ENCODE results near the gene PDK2.

Gene PDK2

GRCh38 chr17:50080827-50081226 lies 14.3 kb upstream of the PDK2 start:
- TF ChIP-seq CSDC2 (CRISPR knock-in tag; IDR thresholded peaks at IDR 0.05) (no peak), CREB5 (CRISPR knock-in tag; IDR thresholded peaks at IDR 0.05; ENCODE audit: low read depth) (no peak), TSHZ2 (CRISPR knock-in tag; IDR thresholded peaks at IDR 0.05) (no peak), OSR1 (CRISPR knock-in tag; IDR thresholded peaks at IDR 0.05) (no peak), TCF4 (CRISPR knock-in tag; IDR thresholded peaks at IDR 0.05; ENCODE audit: borderline replicate concordance) (no peak), BACH2 (CRISPR knock-in tag; IDR thresholded peaks at IDR 0.05; ENCODE audit: borderline replicate concordance) (no peak), ZNF8 (CRISPR knock-in tag; IDR thresholded peaks at IDR 0.05) (no peak), TOX (CRISPR knock-in tag; IDR thresholded peaks at IDR 0.05; ENCODE audit: borderline replicate concordance) (no peak), ZC3H10 (CRISPR knock-in tag; IDR thresholded peaks at IDR 0.05) (no peak), ZNF70 (CRISPR knock-in tag; IDR thresholded peaks at IDR 0.05) (no peak), ZNF565 (CRISPR knock-in tag; conservative IDR thresholded peaks at IDR 0.05; ENCODE audit: low read depth) (no peak), ESRRG (CRISPR knock-in tag; IDR thresholded peaks at IDR 0.05) (no peak), ZFP30 (CRISPR knock-in tag; IDR thresholded peaks at IDR 0.05) (no peak), PATZ1 (CRISPR knock-in tag; IDR thresholded peaks at IDR 0.05; ENCODE audit: borderline replicate concordance) (no peak), GLIS3 (CRISPR knock-in tag; IDR thresholded peaks at IDR 0.05) (no peak)
- no peak for ATAC-seq

- no peak for ATAC-seq
- TF ChIP-seq ZFP3 (CRISPR knock-in tag; IDR thresholded peaks at IDR 0.05) (no peak), ZC3H10 (CRISPR knock-in tag; IDR thresholded peaks at IDR 0.05) (no peak), ZNF8 (CRISPR knock-in tag; IDR thresholded peaks at IDR 0.05) (no peak), PPARA (CRISPR knock-in tag; IDR thresholded peaks at IDR 0.05; ENCODE audit: borderline replicate concordance) (no peak), ARNTL (CRISPR knock-in tag; IDR thresholded peaks at IDR 0.05; ENCODE audit: borderline replicate concordance, low read depth) (no peak), SNAI2 (CRISPR knock-in tag; IDR thresholded peaks at IDR 0.05) (no peak), TSHZ2 (CRISPR knock-in tag; IDR thresholded peaks at IDR 0.05) (no peak), OSR1 (CRISPR knock-in tag; IDR thresholded peaks at IDR 0.05) (no peak), ISL1 (CRISPR knock-in tag; IDR thresholded peaks at IDR 0.05) (no peak), POU6F1 (CRISPR knock-in tag; IDR thresholded peaks at IDR 0.05; ENCODE audit: borderline replicate concordance, low read depth) (no peak), ZFP30 (CRISPR knock-in tag; IDR thresholded peaks at IDR 0.05) (no peak), CSRNP3 (CRISPR knock-in tag; IDR thresholded peaks at IDR 0.05) (no peak), CREB5 (CRISPR knock-in tag; IDR thresholded peaks at IDR 0.05; ENCODE audit: low read depth) (no peak), ZNF70 (CRISPR knock-in tag; IDR thresholded peaks at IDR 0.05) (no peak), BACH2 (CRISPR knock-in tag; IDR thresholded peaks at IDR 0.05; ENCODE audit: borderline replicate concordance) (no peak), ESRRG (CRISPR knock-in tag; IDR thresholded peaks at IDR 0.05) (no peak)
These were observed 13.4 kb upstream of the PDK2 start for GRCh38 chr17:50081757-50082156.

Data from SK-N-SH treated with all-trans-retinoic acid at 6 μM for 48 hours (cell line).